Ascending aorta (tissue), 2 donors: ENCODE data around the gene ACAD10. TPM values are rescaled to one million over a fixed set of nuclear protein-coding genes. Genes with fewer than 3 reads are reported as not detected.

ENCODE experiments used
- DNase-seq, 2 donors: peaks; one replicate each; pipeline ENCODE4 v3.0.0-alpha.2; 2019; ENCODE audit warnings: low spot score in 2 of 2
- H3K27ac ChIP-seq, 2 donors: fragments of 200-600 bp; sonication (generic); one replicate each; pipeline ENCODE4 v1.5.1; 2016 to 2017; ENCODE audit warnings: mild to moderate bottlenecking in 1 of 2
- H3K27me3 ChIP-seq: fragments of 200-600 bp; sonication (generic); one replicate; pipeline ENCODE4 v1.5.1; 2017
- H3K36me3 ChIP-seq, 2 donors: fragments of 200-600 bp; sonication (generic); one replicate each; pipeline ENCODE4 v1.5.1; 2016
- H3K4me1 ChIP-seq, 2 donors: fragments of 200-600 bp; sonication (generic); one replicate each; pipeline ENCODE4 v1.5.1; 2016 to 2017; ENCODE audit warnings: mild to moderate bottlenecking in 1 of 2
- H3K4me3 ChIP-seq, 2 donors: fragments of 200-600 bp; sonication (generic); one replicate each; pipeline ENCODE4 v1.5.1; 2016 to 2017; ENCODE audit warnings: mild to moderate bottlenecking in 1 of 2
- H3K9me3 ChIP-seq, 2 donors: fragments of 200-600 bp; sonication (generic); one replicate each; pipeline ENCODE4 v1.5.1; 2016
- CTCF ChIP-seq, 3 experiments: fragments of 200-600 bp in 2 of 3; fragments of 450-650 bp in 1 of 3; sonication (generic) in 2 of 3; IDR thresholded peaks; one replicate each; pipeline ENCODE4 v1.5.1; 2016 to 2019; ENCODE audit warnings: antibody characterized with exemption in 3 of 3, mild to moderate bottlenecking in 1 of 3, moderate library complexity in 1 of 3
- intact Hi-C: fragments of 100-400 bp; cut with DNase I; formaldehyde crosslinking; loops from one replicate; pipeline ENCODE4 v1.15.1; 2023
- total RNA-seq: library from RNA; depleted of rRNA; stranded (reverse); fragments of >200 nt; gene quantifications from one replicate; pipeline ENCODE4 v1.1.0, GENCODE V29; 2016

ACAD10 gene
- total RNA-seq, 1 donor from 2014 or later = 32.0 TPM

DNA sequence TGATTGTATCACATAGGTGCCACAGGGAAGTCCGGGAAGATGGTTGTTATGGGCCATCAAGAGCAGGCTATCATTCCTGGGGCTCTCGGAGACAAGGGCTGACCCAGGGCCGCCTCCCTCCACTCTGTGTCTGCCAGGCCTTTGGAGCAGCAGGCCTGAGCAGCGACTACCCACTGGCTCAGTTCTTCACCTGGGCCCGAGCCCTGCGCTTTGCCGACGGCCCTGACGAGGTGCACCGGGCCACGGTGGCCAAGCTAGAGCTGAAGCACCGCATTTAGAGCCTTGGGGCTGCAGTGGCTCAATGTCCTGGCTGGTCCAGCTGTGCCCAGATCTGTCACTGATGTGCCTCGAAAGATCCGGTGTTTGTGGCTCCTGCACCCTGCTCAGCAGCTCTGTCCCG, 70.3 kb downstream of the ACAD10 start:
- H3K9me3 ChIP-seq = no peaks in the 10 kb centered on the region
- H3K4me1 ChIP-seq = peaks cover 4 to 28% of the 10 kb centered on the region in 2 donors
- intact Hi-C loops = no loop called here
- H3K27ac ChIP-seq = peak overlapping the region; percentile 72 to 73
- H3K27me3 ChIP-seq = no peaks in the 10 kb centered on the region
- no peak for DNase-seq
- no peak overlapping the region for H3K4me3 ChIP-seq
- no peak for TF ChIP-seq CTCF (IDR thresholded peaks at IDR 0.05)
- H3K36me3 ChIP-seq = no peaks in the 10 kb centered on the region

- Histone ChIP-seq H3K27ac (peak overlapping the region; percentile 72 to 73), H3K9me3 (no peaks in the 10 kb centered on the region), H3K4me1 (peaks cover 4 to 28% of the 10 kb centered on the region in 2 donors), H3K4me3 (no peak overlapping the region), H3K36me3 (no peaks in the 10 kb centered on the region), H3K27me3 (no peaks in the 10 kb centered on the region)
- TF ChIP-seq CTCF (IDR thresholded peaks at IDR 0.05) = no peak
- intact Hi-C loops = no loop called here
- DNase-seq = no peak
These were observed 70.8 kb downstream of the ACAD10 start for GRCh38 chr12:111756681-111757080.

DNA sequence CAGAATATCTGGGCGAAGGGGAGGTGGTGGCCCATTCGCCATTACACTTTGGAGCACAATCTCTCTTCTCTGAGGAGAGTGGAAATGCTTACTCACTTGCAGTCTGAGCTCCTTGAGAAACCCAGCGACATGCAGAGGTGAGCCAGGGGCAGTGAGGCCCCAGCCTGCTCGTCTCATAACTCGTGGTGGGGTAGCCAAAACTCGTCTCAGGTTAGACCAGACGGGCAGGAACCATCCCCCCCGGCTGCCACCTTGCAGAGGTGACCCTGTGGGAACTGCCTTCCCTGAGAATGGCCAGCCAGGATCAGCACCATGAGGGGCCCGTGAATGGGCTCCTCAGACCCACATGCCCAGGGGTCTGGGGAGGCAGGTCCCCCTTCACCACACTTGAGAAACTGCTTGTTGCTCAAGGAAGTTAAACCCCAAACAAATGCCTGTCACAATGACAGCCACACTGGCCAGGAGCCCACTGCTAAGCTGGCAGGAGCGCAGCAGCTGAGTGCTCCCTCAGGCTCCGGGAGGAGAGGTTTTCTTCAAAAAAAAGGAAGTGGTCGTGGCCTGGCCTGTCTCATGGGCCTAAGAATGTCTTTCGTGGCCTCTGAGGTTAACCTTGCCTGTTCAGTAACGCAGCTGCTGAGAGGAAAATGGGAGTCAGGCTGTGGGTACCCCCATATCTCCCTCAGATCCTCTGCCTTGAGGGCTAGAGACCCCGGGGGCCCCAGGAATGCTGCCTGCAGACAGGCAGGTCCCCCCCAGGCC, 71.7 kb downstream of the ACAD10 start:
- intact Hi-C loops = no loop called here
- H3K36me3 ChIP-seq = no peaks in the 10 kb centered on the region
- H3K27ac ChIP-seq = peak overlapping the region; percentile 72 to 73
- H3K9me3 ChIP-seq = no peaks in the 10 kb centered on the region
- H3K4me1 ChIP-seq = peaks cover 4 to 28% of the 10 kb centered on the region in 2 donors
- DNase-seq = peak in 1 of 2 donors; percentile 78
- no peak for TF ChIP-seq CTCF (IDR thresholded peaks at IDR 0.05)
- H3K27me3 ChIP-seq = no peaks in the 10 kb centered on the region
- no peak overlapping the region for H3K4me3 ChIP-seq

GRCh38 chr12:111758120-111758561, 72.3 kb downstream of the ACAD10 start:
- no peaks in the 10 kb centered on the region for H3K36me3 ChIP-seq
- no peak overlapping the region for H3K4me3 ChIP-seq
- H3K4me1 ChIP-seq = peaks cover 4 to 26% of the 10 kb centered on the region in 2 donors
- no peak for TF ChIP-seq CTCF (IDR thresholded peaks at IDR 0.05)
- H3K27ac ChIP-seq = peak overlapping the region; percentile 72 to 73
- intact Hi-C loops = no loop called here
- H3K9me3 ChIP-seq = no peaks in the 10 kb centered on the region
- DNase-seq = no peak
- H3K27me3 ChIP-seq = no peaks in the 10 kb centered on the region

DNA sequence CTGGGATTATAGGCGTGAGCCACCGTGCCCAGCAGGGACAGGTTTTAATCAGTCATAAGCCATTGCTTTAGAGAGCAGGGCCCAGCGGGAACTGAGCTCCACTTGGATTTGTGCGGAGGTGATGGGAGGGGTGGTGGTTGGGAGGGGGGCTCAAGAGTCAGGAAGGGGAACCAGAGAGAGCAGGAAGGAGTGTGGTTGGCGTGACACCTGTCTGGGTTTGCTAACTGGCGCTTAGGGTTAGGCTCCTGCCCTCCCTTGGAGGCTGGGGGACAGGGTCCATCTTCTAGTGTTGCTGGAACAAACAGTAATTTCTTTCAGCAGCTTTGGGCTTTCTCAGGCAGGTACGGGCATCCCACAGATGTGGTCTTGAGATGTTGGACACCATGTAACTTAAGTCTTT, 73.4 kb downstream of the ACAD10 start:
- Histone ChIP-seq H3K9me3 (no peaks in the 10 kb centered on the region), H3K4me3 (no peak overlapping the region), H3K27me3 (no peaks in the 10 kb centered on the region), H3K4me1 (peaks cover 4 to 22% of the 10 kb centered on the region in 2 donors), H3K27ac (no peak overlapping the region), H3K36me3 (no peaks in the 10 kb centered on the region)
- no peak for DNase-seq
- TF ChIP-seq CTCF (IDR thresholded peaks at IDR 0.05) = no peak
- intact Hi-C loops = no loop called here
